NCI-H2227 treated with DMSO at 0.1 percent for 48 hours (cell line): ENCODE data around the gene SEPTIN8.

ENCODE experiments used
- DNase-seq: peaks from one replicate; lab custom pipeline; 2025; lab: John Stamatoyannopoulos, UW

SEPTIN8 gene

GRCh38 chr5:132764671-132765238 is 12.3 kb downstream of the SEPTIN8 start:
- no peak for DNase-seq

GRCh38 chr5:132764051-132764450 is 13.0 kb downstream of the SEPTIN8 start:
- no peak for DNase-seq

GRCh38 chr5:132763181-132764036 is 13.6 kb downstream of the SEPTIN8 start:
- no peak for DNase-seq

- no peak for DNase-seq
Observed at GRCh38 chr5:132762246-132763000, 14.6 kb downstream of the SEPTIN8 start.

- no peak for DNase-seq
Observed at GRCh38 chr5:132761321-132762240, 15.5 kb downstream of the SEPTIN8 start.

DNA sequence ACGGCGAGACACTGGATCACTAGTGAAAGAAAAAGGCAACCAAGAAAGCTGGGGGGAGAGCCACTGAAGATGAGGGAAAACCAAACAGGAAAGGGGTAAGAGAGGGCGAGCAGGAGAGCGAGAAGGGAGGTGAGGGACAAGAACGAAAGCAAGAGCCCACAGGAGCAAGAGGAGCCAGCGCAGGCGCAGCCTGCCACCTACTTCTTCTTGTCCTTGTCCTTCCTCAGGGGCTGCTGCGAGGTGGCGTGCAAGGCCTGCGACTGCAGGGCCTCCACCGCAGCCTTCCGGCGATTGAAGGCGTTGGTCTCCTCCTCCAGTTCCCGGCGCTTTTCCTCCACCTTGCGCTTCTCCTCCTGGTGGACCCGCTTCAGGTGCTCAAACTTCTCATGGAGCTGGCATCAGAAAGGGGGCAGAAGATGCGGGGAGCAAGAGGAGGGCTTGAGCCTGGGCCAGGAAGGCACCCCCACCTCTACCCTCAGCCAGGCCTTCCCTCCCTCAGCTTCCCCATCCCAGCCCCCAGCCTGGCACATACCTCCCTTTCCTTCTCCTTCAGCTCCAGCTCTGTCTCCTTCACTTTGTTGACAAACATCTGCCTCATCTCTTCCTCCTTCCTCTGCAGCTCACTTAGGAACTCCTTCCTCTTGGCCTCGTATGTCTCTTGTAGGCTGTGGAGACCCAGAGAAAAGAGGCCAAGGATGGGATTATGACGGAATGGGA is 16.3 kb downstream of the SEPTIN8 start:
- DNase-seq: no peak

DNA sequence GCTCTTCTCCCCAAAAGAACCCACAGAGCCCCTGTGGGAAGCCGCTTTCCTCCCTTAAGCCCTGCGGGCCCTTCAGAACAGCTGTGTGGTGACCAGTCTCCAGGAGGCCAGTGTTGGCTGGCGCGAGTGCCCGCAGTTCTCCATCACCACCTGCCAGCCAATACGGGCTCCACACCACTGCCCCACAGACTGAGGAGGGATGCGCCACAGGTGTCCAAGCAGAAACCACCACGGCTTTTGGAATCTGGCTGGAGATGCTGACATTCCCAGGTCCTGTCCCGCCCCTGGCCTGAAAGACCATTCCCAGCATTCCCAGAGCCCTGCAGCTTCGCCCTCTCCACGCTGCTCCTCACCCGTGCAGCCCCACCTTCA is 17.0 kb downstream of the SEPTIN8 start:
- no peak for DNase-seq

DNA sequence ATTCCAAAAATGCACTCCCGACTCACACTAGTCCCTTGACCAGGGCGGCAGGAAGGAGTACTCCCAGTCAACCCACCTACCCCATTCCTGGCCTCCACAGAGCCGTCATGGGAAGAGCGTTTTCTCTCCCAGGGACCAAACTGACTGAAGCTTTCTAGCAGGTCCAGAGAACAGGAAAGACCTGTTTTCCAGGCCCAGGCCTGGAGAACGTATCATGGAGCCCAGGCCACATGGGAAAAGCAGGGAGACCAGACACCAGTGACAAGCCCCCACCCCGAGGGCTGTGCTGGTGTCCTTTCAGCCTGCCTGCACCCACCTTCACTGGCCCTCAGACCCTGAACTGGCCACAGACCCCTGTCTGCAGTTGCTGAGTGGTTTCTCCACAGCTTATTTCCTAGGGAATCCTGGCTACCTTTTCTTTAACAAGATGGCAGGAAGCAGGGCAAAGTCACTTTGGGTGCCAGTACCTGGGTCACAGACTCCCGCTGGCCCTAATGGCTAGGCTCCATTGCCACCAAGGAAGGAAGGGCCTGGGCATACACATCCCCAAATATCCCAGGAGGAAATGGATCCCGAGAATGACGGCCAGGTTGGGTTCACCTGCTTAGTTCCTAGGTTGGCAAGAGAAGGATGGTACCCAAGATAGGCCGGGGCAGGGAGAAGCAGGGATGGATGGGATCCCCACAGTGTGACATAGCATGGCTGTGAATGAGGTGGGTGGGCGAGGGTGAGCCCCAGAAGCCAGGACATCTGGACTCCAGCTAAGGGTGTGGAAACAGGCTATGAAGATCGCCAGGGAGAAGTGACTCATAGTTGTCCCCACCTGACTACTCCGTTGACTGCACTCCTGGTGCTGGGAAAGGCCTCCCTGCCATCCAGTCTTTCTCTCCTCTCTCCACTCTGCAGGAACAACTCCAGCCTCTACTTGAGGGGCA is 17.7 kb downstream of the SEPTIN8 start:
- DNase-seq: no peak

DNA sequence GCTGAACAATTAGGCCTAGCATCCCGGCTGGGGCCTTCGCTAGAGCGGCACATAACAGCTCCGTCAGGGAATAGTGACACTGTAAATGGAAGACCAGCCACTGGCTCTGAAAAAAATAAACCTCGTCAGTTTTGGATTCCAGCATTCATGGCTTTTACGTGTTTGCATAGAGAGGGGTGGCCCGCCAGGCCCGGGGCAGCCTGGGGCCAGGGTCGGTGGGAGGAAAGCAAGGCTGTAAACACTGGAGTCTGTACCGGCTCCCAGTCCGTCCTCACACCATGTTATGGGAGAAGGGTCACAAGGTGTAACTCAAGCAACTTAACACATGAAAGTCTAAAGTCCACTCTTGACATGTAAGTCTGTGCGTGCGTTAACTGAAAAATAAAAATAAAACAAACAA is 18.6 kb downstream of the SEPTIN8 start:
- DNase-seq: no peak

- no peak for DNase-seq
Observed at GRCh38 chr5:132756542-132756941, 20.5 kb downstream of the SEPTIN8 start.

GRCh38 chr5:132754947-132755346 is 22.1 kb downstream of the SEPTIN8 start:
- DNase-seq: no peak

DNA sequence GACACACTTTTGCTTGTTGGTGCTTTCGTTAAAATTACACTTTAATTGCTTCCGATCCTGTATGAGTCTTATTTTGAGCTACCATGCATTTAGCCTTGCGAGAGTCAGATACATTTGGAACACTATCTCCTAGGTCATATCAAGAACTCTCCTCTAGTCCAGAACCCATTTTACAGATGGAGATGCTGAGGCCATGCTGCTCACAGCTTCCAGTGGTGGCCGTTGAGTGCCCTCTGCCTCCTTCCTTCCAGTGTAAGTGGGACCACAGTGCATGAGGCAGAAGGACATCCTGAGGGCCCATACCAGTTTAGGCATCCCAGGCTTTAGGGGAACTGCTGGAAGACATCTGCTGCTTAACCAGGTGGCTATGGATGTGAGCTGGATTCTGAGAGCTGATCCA is 22.9 kb downstream of the SEPTIN8 start:
- no peak for DNase-seq

GRCh38 chr5:132753135-132753987 is 23.7 kb downstream of the SEPTIN8 start:
- no peak for DNase-seq

DNA sequence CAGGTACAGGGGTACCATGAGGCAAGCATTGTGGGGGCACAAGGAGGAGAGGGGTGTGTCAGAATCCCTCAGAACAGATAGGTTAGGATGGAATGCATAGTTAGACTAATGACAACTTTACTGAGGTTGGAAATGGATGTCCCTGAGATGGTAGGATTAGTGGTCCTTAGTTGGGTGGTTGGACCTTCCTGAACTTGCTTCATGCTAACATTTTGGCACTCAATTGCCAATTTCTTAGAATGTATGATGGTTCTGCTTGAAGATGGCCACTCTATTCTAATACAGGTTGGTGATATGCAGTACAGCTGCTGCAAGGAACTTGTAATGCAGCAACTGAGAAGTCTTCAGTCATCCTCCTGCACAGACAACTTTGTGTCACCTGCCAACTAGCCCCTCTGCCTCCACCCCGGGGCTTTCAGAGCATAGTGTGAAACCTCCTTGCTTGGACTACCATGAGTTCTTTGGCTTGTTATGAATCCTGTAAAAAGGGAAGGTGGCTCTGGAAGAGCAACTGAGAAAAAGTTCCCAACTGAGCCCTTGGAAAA is 24.4 kb downstream of the SEPTIN8 start:
- no peak for DNase-seq

GRCh38 chr5:132751971-132752580 is 25.0 kb downstream of the SEPTIN8 start:
- no peak for DNase-seq

DNA sequence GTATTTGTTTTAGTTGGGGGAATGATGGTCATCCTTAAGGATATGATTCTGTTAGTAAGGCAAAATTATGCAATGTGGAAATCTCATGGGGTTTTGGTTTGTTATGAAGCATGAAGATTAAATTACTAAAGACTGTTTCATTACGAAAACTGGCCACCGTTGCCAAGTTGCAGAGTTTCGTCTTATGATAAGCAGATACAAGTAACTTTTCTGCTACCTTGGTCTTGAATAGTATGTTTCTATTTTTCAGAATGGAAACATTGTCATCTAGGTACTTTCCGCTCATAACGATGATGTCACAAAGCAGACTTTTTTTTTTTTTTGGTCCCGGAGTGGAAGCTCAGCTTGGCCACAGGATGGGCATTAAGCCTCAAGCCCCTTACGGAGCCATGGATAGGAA is 25.6 kb downstream of the SEPTIN8 start:
- DNase-seq: no peak

DNA sequence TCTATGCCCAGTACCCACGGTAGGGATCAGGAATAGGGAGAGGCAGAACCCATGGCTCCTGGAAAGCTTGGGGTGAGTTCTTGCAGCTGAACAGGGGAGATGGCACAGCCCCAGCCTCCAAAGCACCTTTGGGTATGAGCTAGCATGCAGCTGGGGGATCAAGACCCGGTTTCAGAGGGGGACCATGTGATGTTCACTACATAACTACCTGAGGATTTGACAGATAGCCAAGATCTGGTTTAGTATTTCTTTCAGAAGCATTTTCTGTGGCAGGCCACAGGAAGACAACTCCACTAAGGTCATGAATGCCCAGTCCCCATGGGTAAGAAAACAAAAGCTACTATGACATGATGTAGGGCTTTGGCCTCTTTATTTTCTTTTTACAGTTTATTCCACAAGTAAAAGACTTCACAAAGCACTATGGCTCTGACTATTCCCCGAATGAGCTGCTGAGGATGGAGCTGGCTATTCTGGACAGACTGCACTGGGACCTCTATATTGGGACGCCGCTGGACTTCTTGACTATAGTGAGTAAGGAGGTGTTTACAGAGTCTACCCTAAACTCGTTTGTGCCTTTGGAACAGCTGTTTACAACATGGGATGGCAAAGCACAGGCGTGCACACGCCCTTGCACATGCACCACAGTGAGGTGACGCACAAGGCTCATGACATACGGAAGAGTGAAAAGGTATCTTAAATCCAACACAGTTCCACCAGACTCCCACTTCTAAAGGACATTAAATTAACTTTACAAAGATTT is 26.4 kb downstream of the SEPTIN8 start:
- DNase-seq: no peak

DNA sequence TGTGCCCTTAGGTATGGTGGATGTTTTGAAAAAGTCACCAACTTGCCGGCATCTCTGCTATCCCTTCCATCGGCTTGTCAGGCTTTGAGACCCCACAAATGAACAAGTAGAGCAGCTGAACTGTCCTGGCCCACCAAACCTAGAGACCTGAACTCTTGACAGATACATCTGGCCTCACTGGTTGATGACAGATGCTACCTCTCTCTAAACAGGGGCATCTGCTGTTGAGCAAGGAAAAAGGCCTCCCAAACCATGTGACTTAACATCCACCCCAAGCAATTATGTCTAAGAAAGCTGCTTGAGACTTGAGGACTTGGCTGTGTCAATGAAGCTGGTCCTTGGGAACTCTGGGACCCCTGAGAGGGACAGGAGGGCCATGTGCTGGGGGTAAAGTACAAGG is 27.5 kb downstream of the SEPTIN8 start:
- no peak for DNase-seq
